NT2/D1 (cell line): ENCODE results near the gene DOK6.

Source experiments
- SUZ12 ChIP-seq: IDR thresholded peaks from 2 replicates; pipeline ENCODE4 v1.6.1; 2011; ENCODE audit not compliant: insufficient read length, insufficient read depth; ENCODE audit errors: extremely low read depth
- YY1 ChIP-seq: IDR thresholded peaks from 2 replicates; pipeline ENCODE4 v1.6.1; 2011; ENCODE audit not compliant: insufficient read length, insufficient read depth
- ZNF274 ChIP-seq: IDR thresholded peaks from 2 replicates; pipeline ENCODE4 v1.6.1; 2011; ENCODE audit warnings: mild to moderate bottlenecking, low read depth, low read length

DNA sequence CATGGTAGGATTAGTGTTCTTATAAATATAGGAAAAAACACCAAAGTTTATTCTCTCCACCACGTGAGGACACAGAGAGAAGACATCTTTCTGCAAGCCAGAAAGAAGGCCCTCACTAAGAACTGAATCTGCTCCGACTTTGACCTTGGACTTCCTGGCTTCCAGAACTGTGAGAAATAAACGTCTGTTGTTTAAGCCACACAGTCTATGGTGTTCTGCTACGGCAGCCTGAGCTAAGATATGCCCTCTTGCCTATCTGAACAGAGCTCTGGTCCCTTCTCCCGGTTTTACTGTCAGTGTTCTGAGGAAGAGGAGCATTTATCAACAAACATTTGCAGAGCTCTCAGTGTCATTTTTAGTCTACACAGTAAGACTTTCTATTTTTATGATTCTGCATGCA, 131.3 kb downstream of the DOK6 start:
- TF ChIP-seq YY1 (no peak), ZNF274 (no peak), SUZ12 (no peak)
